IPS-15b (cell line): ENCODE data around the gene RNF115.
A peak's percentile ranks its signal among the peaks of the same experiment; 100 is the strongest.
"Not testable (repeated sequence)": the region's sequence is repeated elsewhere in the genome, so short reads cannot be mapped to it uniquely, and the experiment has no call there.

Experiments used
- H3K27me3 ChIP-seq: one replicate; pipeline ENCODE4 v1.6.1; 2013; ENCODE audit warnings: low read length; ENCODE audit not compliant: control insufficient read depth, insufficient read depth
- H3K36me3 ChIP-seq: one replicate; pipeline ENCODE4 v1.6.1; 2013; ENCODE audit warnings: low read length; ENCODE audit not compliant: control insufficient read depth, insufficient read depth
- H3K4me1 ChIP-seq: one replicate; pipeline ENCODE4 v1.6.1; 2013; ENCODE audit warnings: mild to moderate bottlenecking, low read length; ENCODE audit not compliant: control insufficient read depth, insufficient read depth
- H3K4me3 ChIP-seq: one replicate; pipeline ENCODE4 v1.5.1; 2013; ENCODE audit warnings: low read depth, low read length
- H3K9ac ChIP-seq: one replicate; pipeline ENCODE4 v1.6.1; 2013; ENCODE audit warnings: low read depth, mild to moderate bottlenecking, low read length
- H3K9me3 ChIP-seq: one replicate; pipeline ENCODE4 v1.6.1; 2013; ENCODE audit warnings: mild to moderate bottlenecking, low read length; ENCODE audit not compliant: control insufficient read depth, insufficient read depth

RNF115 gene

DNA sequence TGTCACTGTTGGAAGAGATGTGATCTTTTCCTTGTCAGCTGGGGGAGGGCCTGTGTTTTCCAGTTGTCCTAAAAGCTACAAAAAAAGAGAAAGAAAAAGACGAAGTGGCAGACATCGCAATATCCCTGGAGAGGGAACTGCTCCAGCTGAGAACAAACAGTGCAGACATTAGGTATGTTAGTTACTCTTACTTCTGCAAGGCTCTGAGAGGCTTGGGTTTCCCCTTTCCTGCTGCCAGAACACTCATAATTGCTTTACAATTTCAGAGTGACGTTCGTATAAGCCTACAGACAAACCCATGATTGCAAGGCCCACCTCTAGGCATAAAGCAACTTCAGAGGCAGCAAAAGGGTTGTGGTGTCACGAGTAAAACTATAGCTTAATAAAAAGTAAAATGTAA is 73.5 kb downstream of the RNF115 start:
- H3K9me3 ChIP-seq: no peaks in the 10 kb centered on the region
- H3K36me3 ChIP-seq: no peaks in the 10 kb centered on the region
- H3K4me1 ChIP-seq: no peaks in the 10 kb centered on the region

DNA sequence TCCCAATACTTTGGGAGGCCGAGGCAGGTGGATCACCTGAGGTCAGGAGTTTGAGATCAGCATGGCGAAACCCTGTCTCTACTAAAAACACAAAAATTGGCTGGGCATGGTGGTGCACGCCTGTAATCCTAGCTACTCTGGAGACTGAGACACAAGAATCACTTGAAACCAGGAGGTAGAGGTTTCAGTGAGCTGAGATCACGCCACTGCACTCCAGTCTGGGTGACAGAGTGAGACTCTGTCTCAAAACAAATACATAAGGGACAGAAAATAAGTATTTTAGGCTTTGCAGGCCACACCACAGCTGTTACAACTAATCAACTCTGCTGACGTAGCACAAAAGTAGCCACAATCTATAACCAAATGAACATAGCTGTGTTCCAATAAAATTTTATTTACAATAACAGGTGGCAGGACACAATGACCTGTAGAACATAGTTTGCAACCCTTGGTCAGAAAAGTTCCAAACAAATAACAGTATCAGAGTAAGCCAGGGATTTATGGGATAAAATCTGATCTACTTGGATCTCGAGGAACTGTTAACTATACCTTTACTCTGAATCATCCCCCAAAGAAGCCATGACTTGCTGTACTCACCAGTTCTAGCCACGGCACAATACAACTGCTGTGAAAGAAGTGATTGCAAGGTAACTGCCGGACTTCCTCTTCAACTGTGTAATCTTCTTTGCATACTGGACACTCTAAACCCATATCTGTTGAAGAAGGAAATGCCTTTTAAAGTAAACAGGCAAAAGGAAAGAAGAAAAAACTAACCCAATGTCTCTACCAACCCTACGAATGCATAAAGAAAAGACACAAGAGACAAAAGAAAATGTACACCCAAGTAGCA is 76.3 kb downstream of the RNF115 start:
- Histone ChIP-seq H3K27me3 (no peaks in the 10 kb centered on the region), H3K4me3 (no peak overlapping the region), H3K9ac (no peak overlapping the region), H3K9me3 (no peaks in the 10 kb centered on the region), H3K4me1 (no peaks in the 10 kb centered on the region), H3K36me3 (no peaks in the 10 kb centered on the region)

More for the DNA sequence above, 73.5 kb downstream of the RNF115 start:
- Histone ChIP-seq H3K27me3 (no peaks in the 10 kb centered on the region), H3K9ac (no peak overlapping the region), H3K4me3 (no peak overlapping the region)

DNA sequence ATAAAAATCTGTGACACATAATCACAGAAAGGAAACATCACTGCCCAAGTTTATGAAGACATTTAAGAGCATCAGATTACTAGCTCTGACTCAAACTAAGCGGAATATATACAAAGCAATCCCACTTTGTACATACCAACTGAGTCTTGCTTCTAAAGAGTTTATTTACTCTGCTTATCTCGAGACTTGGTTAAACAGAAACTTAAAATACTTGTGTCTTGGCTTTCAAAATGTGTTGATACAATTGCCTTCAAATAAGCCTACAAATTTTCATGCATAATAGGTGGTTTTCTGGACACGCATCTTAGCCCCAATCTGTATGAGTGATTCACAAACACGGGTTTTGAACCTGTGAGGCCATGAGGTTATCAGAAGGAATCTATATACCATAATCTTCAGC is 83.6 kb downstream of the RNF115 start:
- Histone ChIP-seq H3K9ac (no peak overlapping the region), H3K4me1 (no peaks in the 10 kb centered on the region), H3K36me3 (no peaks in the 10 kb centered on the region), H3K4me3 (no peak overlapping the region), H3K27me3 (no peaks in the 10 kb centered on the region), H3K9me3 (no peaks in the 10 kb centered on the region)

DNA sequence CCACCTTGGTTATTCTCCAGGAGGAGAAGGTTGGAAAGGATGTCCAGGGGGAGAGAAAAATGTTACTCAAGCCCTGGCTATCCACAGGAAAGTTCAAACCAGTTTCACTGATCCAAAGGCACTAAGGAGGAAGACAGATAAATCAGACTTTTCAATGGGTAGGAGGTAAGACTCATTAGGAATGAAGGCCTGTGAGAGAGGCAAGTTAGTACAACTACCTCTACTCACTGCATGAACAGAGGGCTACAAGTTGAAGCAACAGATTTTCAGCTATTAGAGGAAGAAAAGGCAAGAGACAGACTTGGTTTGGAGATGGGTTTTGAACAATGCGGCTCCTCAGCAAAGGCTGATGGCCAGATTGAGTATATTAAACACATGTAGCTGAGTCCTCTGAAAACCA is 87.7 kb downstream of the RNF115 start:
- H3K4me3 ChIP-seq: no peak overlapping the region
- no peak overlapping the region for H3K9ac ChIP-seq
- H3K27me3 ChIP-seq: no peaks in the 10 kb centered on the region
- H3K4me1 ChIP-seq: no peaks in the 10 kb centered on the region
- H3K9me3 ChIP-seq: no peaks in the 10 kb centered on the region
- H3K36me3 ChIP-seq: no peaks in the 10 kb centered on the region

DNA sequence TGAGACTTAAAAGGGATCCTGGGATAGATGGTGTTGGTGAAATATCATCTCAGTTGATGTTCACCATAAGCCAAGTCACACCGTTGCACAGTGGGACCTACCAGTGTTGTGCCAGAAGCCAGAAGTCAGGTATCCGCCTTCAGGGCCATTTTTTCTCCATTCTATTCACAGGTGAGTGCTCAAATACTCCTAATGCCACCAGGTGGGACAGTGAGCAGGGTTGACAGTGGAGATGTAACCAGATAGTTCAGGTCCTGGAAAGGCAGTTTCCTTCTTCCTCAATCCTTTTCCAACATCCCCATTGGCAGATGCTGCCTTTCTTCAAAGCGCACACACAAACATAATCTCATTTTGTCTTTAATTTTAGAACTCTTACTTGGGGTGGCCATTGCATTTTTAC is 93.0 kb downstream of the RNF115 start:
- Histone ChIP-seq H3K9me3 (no peaks in the 10 kb centered on the region), H3K4me3 (no peak overlapping the region), H3K4me1 (no peaks in the 10 kb centered on the region), H3K9ac (no peak overlapping the region), H3K36me3 (no peaks in the 10 kb centered on the region), H3K27me3 (no peaks in the 10 kb centered on the region)

DNA sequence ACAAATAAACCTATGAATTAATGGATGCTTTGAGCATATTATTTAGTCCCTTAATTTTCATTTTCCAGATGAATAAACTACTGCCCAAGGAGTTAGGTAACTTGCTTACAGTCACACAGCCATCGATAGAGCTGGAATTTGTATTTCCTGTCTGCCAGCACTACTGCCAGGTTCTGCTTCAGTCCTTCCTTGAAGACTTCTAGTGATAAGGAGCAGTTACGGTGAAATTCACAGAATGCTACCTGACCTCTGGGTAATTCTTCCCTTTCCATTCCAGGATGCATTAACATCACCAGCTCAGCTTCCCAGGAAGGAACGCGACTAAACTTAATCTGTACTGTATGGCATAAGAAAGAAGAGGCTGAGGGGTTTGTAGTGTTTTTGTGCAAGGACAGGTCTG is 93.4 kb downstream of the RNF115 start:
- H3K36me3 ChIP-seq: no peaks in the 10 kb centered on the region
- H3K9me3 ChIP-seq: no peaks in the 10 kb centered on the region
- H3K4me3 ChIP-seq: no peak overlapping the region
- H3K9ac ChIP-seq: no peak overlapping the region
- no peaks in the 10 kb centered on the region for H3K4me1 ChIP-seq
- no peaks in the 10 kb centered on the region for H3K27me3 ChIP-seq

DNA sequence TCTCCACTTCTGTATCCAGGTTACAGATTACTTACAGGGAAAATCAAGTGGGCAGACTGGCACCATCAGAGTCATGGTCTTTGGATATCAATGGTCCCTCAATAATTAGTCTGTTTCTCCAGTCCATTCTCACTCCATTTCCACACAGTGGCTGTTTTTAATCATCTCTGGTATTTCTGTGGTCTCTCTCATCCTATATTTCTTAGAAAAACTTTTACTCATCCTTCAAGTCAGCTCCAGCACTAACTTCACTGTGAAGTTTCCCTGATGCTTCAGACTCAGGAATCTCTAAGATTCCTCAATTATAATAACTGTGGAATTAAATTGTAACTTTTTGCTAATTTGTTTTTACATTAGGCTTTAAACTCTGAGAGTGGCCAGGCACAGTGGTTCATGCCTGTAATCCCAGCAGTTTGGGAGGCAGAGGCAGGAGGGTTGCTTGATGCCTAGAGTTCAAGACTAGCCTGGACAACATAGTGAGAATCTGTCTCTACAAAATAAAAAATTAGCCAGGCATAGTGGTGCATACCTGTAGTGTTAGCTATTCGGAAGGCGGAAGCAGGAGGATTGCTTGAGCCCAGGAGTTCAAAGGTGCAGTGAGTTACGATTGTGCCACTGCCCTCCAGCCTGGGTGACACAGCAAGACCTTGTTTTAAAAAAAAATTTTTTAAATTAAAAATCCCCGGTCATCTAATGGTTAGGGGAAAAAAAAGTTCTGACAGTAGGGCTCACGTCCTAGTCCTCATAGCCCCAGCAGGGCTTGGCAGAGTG is 94.0 kb downstream of the RNF115 start:
- H3K27me3 ChIP-seq: no peaks in the 10 kb centered on the region
- H3K9ac ChIP-seq: no peak overlapping the region
- H3K9me3 ChIP-seq: no peaks in the 10 kb centered on the region
- no peaks in the 10 kb centered on the region for H3K4me1 ChIP-seq
- H3K36me3 ChIP-seq: no peaks in the 10 kb centered on the region
- H3K4me3 ChIP-seq: no peak overlapping the region

DNA sequence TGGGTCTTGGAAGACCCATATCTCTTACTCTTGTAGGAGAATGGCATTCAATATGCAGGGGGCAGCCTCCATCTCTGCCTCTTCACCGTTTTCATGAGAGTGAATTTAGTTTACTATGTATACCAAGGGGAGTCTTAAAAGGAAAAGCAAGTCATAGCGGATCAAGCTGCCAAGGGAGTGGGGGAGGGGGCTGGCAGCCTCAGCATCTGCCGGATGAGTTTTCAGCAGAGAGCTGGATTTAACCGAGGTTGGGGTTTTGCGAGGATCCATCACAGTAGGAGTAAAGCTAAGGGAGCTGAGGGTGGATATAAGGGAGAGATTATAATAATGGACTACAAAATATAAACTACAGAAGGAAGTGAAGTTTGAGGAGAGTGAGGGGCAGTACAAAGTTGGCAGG is 94.7 kb downstream of the RNF115 start:
- H3K9me3 ChIP-seq: no peaks in the 10 kb centered on the region
- no peaks in the 10 kb centered on the region for H3K27me3 ChIP-seq
- H3K4me1 ChIP-seq: no peaks in the 10 kb centered on the region
- no peaks in the 10 kb centered on the region for H3K36me3 ChIP-seq
- no peak overlapping the region for H3K4me3 ChIP-seq
- no peak overlapping the region for H3K9ac ChIP-seq

DNA sequence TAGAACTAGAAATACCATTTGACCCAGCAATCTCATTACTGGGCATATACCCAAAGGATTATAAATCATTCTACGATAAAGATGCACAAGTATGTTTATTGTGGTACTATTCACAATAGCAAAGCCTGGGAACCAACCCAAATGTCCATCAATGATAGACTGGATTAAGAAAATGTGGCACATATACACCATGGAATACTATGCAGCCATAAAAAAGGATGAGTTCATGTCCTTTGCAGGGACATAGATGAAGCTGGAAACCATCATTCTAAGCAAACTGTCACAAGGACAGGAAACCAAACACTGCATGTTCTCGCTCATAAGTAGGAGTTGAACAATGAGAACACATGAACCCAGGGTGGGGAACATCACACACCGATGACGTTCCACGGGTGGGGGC is 97.7 kb downstream of the RNF115 start:
- H3K4me3 ChIP-seq, H3K9me3 ChIP-seq, H3K36me3 ChIP-seq, H3K9ac ChIP-seq, H3K27me3 ChIP-seq, H3K4me1 ChIP-seq: not testable (repeated sequence)

DNA sequence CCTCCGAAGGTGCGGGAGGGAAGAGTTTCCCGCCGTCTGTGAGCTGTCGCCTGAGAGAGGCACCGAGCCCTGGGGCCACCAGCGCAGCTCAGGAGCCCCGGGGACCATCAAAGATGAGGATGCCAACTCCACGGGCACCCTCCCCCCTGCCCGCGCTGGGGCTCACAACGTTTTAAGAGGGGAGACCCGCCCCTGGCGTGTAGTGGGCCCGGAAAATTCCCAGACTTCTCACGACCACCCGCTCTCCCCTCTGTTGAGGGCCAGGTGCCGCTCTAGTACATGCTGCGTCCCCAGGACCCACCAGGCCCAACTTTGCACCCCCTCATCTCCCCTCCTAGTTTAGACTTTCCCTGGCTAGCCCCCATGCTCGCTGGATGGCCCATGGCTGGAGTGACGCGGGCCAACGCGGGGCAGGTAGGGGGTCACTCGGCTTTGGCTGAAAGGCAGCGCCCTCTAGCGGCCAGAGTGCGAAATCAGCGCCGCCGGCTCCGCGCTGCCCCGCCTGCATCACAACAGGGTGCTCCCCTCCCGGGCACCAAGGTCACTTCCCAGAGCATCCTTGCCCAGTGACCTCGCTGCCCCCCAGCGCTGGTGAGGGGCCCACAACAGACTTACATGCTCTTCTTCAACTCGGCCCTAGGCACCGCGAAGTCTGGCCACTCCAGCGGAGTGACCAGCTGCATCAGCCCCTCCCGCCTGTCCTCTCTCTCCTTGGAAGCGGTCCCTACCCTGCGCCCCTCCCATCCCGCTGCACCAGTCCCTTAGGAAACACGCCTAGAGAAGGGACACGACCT is 102.8 kb downstream of the RNF115 start:
- no peaks in the 10 kb centered on the region for H3K36me3 ChIP-seq
- peak overlapping the region; percentile 12 for H3K9ac ChIP-seq
- no peaks in the 10 kb centered on the region for H3K4me1 ChIP-seq
- H3K9me3 ChIP-seq: no peaks in the 10 kb centered on the region
- H3K27me3 ChIP-seq: peaks cover 25% of the 10 kb centered on the region
- H3K4me3 ChIP-seq: peak overlapping the region; percentile 74

DNA sequence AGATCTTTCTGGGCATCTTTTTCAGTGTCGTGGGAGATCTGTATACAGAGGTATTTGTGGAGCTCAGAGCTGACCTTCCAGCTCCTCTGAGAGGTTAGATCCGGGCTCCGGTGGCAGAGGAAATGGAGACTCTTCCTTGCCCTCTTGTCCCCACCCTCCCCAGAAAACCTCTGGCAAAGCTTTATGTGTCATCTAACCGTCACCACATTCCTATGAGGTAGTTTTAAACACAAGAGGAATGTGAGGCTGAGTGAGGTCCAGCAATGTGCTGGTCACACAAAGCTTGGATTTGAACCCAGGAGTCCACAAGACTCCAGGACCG is 103.4 kb downstream of the RNF115 start:
- no peaks in the 10 kb centered on the region for H3K9me3 ChIP-seq
- H3K4me3 ChIP-seq: peak overlapping the region; percentile 74
- peak overlapping the region; percentile 12 for H3K9ac ChIP-seq
- H3K27me3 ChIP-seq: peaks cover 25% of the 10 kb centered on the region
- H3K36me3 ChIP-seq: no peaks in the 10 kb centered on the region
- no peaks in the 10 kb centered on the region for H3K4me1 ChIP-seq
